WTC11 (cell line): Measurements from ENCODE around the gene TIAM2. TPM values are rescaled to one million over a fixed set of nuclear protein-coding genes. Genes with fewer than 3 reads are reported as not detected.
"Not testable (repeated sequence)": the region's sequence is repeated elsewhere in the genome, so short reads cannot be mapped to it uniquely, and the experiment has no call there.

ENCODE experiments used
- ATAC-seq: fragments of 200-7000 bp; cut with Tn5 transposase; 2 replicates; pipeline ENCODE4 v1.10.0; 2021; ENCODE audit warnings: mild to moderate bottlenecking, moderate library complexity
- CTCF ChIA-PET: fragments of 300-600 bp; sonication (Branson Sonifier 250); formaldehyde crosslinking; loops from one replicate; lab custom pipeline; 2021; ENCODE audit warnings: antibody characterized with exemption; lab: Charles Lee
- POLR2A ChIA-PET: fragments of 350-600 bp; sonication (Branson Sonifier 250); formaldehyde crosslinking; loops from one replicate; lab custom pipeline; 2021; ENCODE audit warnings: antibody characterized with exemption; lab: Charles Lee
- DNase-seq: peaks from one replicate; pipeline ENCODE4 v3.0.0; 2021; ENCODE audit warnings: low spot score
- H3K27ac Mint-ChIP-seq: 2 replicates; pipeline ENCODE4 v1.8.0; 2021; ENCODE audit warnings: mixed read lengths
- H3K27me3 Mint-ChIP-seq: 2 replicates; pipeline ENCODE4 v1.8.0; 2021; ENCODE audit warnings: low read depth, mild to moderate bottlenecking, moderate library complexity, mixed read lengths
- H3K36me3 Mint-ChIP-seq: 2 replicates; pipeline ENCODE4 v1.8.0; 2021; ENCODE audit warnings: mixed read lengths
- H3K4me1 Mint-ChIP-seq: 2 replicates; pipeline ENCODE4 v1.8.0; 2022; ENCODE audit warnings: mixed read lengths
- H3K4me3 Mint-ChIP-seq: 2 replicates; pipeline ENCODE4 v1.8.0; 2021; ENCODE audit warnings: mild to moderate bottlenecking, moderate library complexity, mixed read lengths
- H3K9me3 Mint-ChIP-seq: 2 replicates; pipeline ENCODE4 v1.8.0; 2021; ENCODE audit warnings: mixed read lengths
- CREB1 ChIP-seq: sonication (generic); formaldehyde crosslinking; IDR thresholded peaks from 2 replicates; pipeline ENCODE4 v1.8.0; 2023; ENCODE audit warnings: mild to moderate bottlenecking, missing genetic modification reagents
- FOXK1 ChIP-seq: sonication (generic); formaldehyde crosslinking; IDR thresholded peaks from 2 replicates; pipeline ENCODE4 v1.8.0; 2022; ENCODE audit warnings: mild to moderate bottlenecking, moderate library complexity, missing genetic modification reagents
- HMGA2 ChIP-seq: fragments of 250-450 bp; sonication (Bioruptor Pico); IDR thresholded peaks from 2 replicates; pipeline ENCODE4 v1.4.0; 2021; ENCODE audit warnings: mild to moderate bottlenecking, moderate library complexity
- JUN ChIP-seq: sonication (generic); formaldehyde crosslinking; IDR thresholded peaks from 2 replicates; pipeline ENCODE4 v1.8.0; 2023; ENCODE audit warnings: mild to moderate bottlenecking, missing genetic modification reagents
- MYBL2 ChIP-seq: sonication (generic); formaldehyde crosslinking; IDR thresholded peaks from 2 replicates; pipeline ENCODE4 v1.8.1; 2023; ENCODE audit warnings: mild to moderate bottlenecking, moderate library complexity, missing genetic modification reagents
- NR1H2 ChIP-seq: sonication (generic); formaldehyde crosslinking; IDR thresholded peaks from 2 replicates; pipeline ENCODE4 v1.9.0; 2021; ENCODE audit warnings: mild to moderate bottlenecking, moderate library complexity, missing genetic modification reagents
- PRRX2 ChIP-seq: fragments of 250-450 bp; sonication (Bioruptor Pico); IDR thresholded peaks from 2 replicates; pipeline ENCODE4 v1.8.0; 2021; ENCODE audit warnings: mild to moderate bottlenecking
- RELA ChIP-seq: sonication (generic); formaldehyde crosslinking; IDR thresholded peaks from 2 replicates; pipeline ENCODE4 v1.8.1; 2022; ENCODE audit warnings: missing genetic modification reagents, mild to moderate bottlenecking, borderline replicate concordance
- TEAD1 ChIP-seq: sonication (generic); formaldehyde crosslinking; IDR thresholded peaks from 2 replicates; pipeline ENCODE4 v1.8.0; 2022; ENCODE audit warnings: mild to moderate bottlenecking, missing genetic modification reagents
- ZNF396 ChIP-seq: fragments of 250-450 bp; sonication (Bioruptor Pico); IDR thresholded peaks from 2 replicates; pipeline ENCODE4 v1.8.0; 2021; ENCODE audit warnings: mild to moderate bottlenecking, moderate library complexity, borderline replicate concordance
- ZNF671 ChIP-seq: fragments of 250-450 bp; sonication (Bioruptor Pico); IDR thresholded peaks from 2 replicates; pipeline ENCODE4 v1.8.0; 2021; ENCODE audit warnings: mild to moderate bottlenecking
- total RNA-seq: library from RNA; stranded (reverse); gene quantifications from 3 replicates; pipeline ENCODE4 v1.2.3, GENCODE V29; 2021
- TF ChIP-seq, protein P1 (sequence below): sonication (generic); formaldehyde crosslinking; IDR thresholded peaks from 2 replicates; pipeline ENCODE4 v1.8.1; 2023; ENCODE audit warnings: mild to moderate bottlenecking, missing genetic modification reagents, moderate library complexity
- TF ChIP-seq, protein P2 (sequence below): sonication (generic); formaldehyde crosslinking; IDR thresholded peaks from 2 replicates; pipeline ENCODE4 v1.8.1; 2022; ENCODE audit warnings: low read depth, missing genetic modification reagents, borderline replicate concordance
- TF ChIP-seq, protein P3 (sequence below): sonication (generic); formaldehyde crosslinking; IDR thresholded peaks from 2 replicates; pipeline ENCODE4 v1.8.0; 2023; ENCODE audit warnings: mild to moderate bottlenecking, missing genetic modification reagents
- TF ChIP-seq, protein P4 (sequence below): sonication (generic); formaldehyde crosslinking; IDR thresholded peaks from 2 replicates; pipeline ENCODE4 v1.8.1; 2023; ENCODE audit warnings: mild to moderate bottlenecking, missing genetic modification reagents, borderline replicate concordance
- TF ChIP-seq, protein P5 (sequence below): sonication (generic); formaldehyde crosslinking; IDR thresholded peaks from 2 replicates; pipeline ENCODE4 v1.8.0; 2022; ENCODE audit warnings: missing genetic modification reagents

The TIAM2 gene
- total RNA-seq, 1 experiment from 2014 or later = 15.1 TPM

DNA sequence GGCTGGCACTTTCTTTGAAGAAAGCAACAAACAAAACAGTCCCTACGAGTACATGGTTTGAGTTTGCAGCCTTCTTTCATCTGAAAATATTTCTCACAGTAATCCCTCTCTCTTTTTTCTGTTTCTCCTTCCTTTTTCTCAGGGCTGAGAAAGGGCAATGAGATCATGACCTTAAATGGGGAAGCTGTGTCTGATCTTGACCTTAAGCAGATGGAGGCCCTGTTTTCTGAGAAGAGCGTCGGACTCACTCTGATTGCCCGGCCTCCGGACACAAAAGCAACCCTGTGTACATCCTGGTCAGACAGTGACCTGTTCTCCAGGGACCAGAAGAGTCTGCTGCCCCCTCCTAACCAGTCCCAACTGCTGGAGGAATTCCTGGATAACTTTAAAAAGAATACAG is 188.0 kb downstream of the TIAM2 start:
- CTCF ChIA-PET = interaction anchor here (0.6 kb wide), 1 partner anchor 65 kb away, joined by 3 read pairs; no protein-coding TSS in a partner anchor
- peaks cover 26% of the 10 kb centered on the region for H3K4me1 Mint-ChIP-seq
- H3K36me3 Mint-ChIP-seq = peaks cover 13% of the 10 kb centered on the region
- no peak for ATAC-seq
- H3K9me3 Mint-ChIP-seq = no peaks in the 10 kb centered on the region
- H3K27me3 Mint-ChIP-seq = no peaks in the 10 kb centered on the region
- no peak overlapping the region; the same call in 1 of the 2 replicates for H3K27ac Mint-ChIP-seq
- H3K4me3 Mint-ChIP-seq = no peak overlapping the region
- TF ChIP-seq TEAD1 (CRISPR knock-in tag) = no peak
- TF ChIP-seq, protein P1, sequence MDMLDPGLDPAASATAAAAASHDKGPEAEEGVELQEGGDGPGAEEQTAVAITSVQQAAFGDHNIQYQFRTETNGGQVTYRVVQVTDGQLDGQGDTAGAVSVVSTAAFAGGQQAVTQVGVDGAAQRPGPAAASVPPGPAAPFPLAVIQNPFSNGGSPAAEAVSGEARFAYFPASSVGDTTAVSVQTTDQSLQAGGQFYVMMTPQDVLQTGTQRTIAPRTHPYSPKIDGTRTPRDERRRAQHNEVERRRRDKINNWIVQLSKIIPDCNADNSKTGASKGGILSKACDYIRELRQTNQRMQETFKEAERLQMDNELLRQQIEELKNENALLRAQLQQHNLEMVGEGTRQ (CRISPR knock-in tag) = no peak
- no peak for TF ChIP-seq HMGA2 (CRISPR knock-in tag)
- TF ChIP-seq RELA (CRISPR knock-in tag) = no peak
- no peak for TF ChIP-seq ZNF671 (CRISPR knock-in tag)
- TF ChIP-seq, protein P2, sequence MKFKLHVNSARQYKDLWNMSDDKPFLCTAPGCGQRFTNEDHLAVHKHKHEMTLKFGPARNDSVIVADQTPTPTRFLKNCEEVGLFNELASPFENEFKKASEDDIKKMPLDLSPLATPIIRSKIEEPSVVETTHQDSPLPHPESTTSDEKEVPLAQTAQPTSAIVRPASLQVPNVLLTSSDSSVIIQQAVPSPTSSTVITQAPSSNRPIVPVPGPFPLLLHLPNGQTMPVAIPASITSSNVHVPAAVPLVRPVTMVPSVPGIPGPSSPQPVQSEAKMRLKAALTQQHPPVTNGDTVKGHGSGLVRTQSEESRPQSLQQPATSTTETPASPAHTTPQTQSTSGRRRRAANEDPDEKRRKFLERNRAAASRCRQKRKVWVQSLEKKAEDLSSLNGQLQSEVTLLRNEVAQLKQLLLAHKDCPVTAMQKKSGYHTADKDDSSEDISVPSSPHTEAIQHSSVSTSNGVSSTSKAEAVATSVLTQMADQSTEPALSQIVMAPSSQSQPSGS (CRISPR knock-in tag) = no peak
- no peak for TF ChIP-seq CREB1 (CRISPR knock-in tag)
- no peak for TF ChIP-seq MYBL2
- TF ChIP-seq PRRX2 (CRISPR knock-in tag) = no peak
- no peak for TF ChIP-seq NR1H2 (CRISPR knock-in tag)
- TF ChIP-seq, protein P3, sequence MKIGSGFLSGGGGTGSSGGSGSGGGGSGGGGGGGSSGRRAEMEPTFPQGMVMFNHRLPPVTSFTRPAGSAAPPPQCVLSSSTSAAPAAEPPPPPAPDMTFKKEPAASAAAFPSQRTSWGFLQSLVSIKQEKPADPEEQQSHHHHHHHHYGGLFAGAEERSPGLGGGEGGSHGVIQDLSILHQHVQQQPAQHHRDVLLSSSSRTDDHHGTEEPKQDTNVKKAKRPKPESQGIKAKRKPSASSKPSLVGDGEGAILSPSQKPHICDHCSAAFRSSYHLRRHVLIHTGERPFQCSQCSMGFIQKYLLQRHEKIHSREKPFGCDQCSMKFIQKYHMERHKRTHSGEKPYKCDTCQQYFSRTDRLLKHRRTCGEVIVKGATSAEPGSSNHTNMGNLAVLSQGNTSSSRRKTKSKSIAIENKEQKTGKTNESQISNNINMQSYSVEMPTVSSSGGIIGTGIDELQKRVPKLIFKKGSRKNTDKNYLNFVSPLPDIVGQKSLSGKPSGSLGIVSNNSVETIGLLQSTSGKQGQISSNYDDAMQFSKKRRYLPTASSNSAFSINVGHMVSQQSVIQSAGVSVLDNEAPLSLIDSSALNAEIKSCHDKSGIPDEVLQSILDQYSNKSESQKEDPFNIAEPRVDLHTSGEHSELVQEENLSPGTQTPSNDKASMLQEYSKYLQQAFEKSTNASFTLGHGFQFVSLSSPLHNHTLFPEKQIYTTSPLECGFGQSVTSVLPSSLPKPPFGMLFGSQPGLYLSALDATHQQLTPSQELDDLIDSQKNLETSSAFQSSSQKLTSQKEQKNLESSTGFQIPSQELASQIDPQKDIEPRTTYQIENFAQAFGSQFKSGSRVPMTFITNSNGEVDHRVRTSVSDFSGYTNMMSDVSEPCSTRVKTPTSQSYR = no peak
- TF ChIP-seq, protein P4, sequence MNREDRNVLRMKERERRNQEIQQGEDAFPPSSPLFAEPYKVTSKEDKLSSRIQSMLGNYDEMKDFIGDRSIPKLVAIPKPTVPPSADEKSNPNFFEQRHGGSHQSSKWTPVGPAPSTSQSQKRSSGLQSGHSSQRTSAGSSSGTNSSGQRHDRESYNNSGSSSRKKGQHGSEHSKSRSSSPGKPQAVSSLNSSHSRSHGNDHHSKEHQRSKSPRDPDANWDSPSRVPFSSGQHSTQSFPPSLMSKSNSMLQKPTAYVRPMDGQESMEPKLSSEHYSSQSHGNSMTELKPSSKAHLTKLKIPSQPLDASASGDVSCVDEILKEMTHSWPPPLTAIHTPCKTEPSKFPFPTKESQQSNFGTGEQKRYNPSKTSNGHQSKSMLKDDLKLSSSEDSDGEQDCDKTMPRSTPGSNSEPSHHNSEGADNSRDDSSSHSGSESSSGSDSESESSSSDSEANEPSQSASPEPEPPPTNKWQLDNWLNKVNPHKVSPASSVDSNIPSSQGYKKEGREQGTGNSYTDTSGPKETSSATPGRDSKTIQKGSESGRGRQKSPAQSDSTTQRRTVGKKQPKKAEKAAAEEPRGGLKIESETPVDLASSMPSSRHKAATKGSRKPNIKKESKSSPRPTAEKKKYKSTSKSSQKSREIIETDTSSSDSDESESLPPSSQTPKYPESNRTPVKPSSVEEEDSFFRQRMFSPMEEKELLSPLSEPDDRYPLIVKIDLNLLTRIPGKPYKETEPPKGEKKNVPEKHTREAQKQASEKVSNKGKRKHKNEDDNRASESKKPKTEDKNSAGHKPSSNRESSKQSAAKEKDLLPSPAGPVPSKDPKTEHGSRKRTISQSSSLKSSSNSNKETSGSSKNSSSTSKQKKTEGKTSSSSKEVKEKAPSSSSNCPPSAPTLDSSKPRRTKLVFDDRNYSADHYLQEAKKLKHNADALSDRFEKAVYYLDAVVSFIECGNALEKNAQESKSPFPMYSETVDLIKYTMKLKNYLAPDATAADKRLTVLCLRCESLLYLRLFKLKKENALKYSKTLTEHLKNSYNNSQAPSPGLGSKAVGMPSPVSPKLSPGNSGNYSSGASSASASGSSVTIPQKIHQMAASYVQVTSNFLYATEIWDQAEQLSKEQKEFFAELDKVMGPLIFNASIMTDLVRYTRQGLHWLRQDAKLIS (CRISPR knock-in tag) = no peak
- no peak for TF ChIP-seq ZNF396 (CRISPR knock-in tag)
- no peak for TF ChIP-seq JUN (CRISPR knock-in tag)
- TF ChIP-seq, protein P5, sequence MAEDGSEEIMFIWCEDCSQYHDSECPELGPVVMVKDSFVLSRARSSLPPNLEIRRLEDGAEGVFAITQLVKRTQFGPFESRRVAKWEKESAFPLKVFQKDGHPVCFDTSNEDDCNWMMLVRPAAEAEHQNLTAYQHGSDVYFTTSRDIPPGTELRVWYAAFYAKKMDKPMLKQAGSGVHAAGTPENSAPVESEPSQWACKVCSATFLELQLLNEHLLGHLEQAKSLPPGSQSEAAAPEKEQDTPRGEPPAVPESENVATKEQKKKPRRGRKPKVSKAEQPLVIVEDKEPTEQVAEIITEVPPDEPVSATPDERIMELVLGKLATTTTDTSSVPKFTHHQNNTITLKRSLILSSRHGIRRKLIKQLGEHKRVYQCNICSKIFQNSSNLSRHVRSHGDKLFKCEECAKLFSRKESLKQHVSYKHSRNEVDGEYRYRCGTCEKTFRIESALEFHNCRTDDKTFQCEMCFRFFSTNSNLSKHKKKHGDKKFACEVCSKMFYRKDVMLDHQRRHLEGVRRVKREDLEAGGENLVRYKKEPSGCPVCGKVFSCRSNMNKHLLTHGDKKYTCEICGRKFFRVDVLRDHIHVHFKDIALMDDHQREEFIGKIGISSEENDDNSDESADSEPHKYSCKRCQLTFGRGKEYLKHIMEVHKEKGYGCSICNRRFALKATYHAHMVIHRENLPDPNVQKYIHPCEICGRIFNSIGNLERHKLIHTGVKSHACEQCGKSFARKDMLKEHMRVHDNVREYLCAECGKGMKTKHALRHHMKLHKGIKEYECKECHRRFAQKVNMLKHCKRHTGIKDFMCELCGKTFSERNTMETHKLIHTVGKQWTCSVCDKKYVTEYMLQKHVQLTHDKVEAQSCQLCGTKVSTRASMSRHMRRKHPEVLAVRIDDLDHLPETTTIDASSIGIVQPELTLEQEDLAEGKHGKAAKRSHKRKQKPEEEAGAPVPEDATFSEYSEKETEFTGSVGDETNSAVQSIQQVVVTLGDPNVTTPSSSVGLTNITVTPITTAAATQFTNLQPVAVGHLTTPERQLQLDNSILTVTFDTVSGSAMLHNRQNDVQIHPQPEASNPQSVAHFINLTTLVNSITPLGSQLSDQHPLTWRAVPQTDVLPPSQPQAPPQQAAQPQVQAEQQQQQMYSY (CRISPR knock-in tag) = no peak
- TF ChIP-seq FOXK1 = no peak
- POLR2A ChIA-PET = no interaction called here
- DNase-seq = no peak

DNA sequence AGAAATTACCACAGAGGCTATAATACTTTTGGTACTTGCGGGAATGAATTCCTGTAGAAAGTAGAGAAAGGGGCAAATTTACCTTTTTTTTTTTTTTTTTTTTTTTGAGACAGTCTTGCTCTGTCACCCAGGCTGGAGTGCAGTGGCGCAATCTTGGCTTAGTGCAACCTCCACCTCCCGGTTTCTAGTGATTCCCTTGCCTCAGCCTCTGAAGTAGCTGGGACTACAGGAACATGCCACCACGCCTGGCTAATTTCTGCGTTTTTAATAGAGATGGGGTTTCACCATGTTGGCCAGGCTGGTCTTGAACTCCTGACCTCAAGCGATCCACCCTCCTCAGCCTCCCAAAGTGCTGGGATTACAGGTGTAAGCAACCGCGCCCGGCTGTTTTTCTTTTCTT is 189.9 kb downstream of the TIAM2 start:
- peaks cover 33% of the 10 kb centered on the region for H3K4me1 Mint-ChIP-seq
- POLR2A ChIA-PET, H3K4me3 Mint-ChIP-seq, ATAC-seq, DNase-seq, H3K27ac Mint-ChIP-seq, H3K27me3 Mint-ChIP-seq, H3K9me3 Mint-ChIP-seq, H3K36me3 Mint-ChIP-seq: not testable (repeated sequence)
- CTCF ChIA-PET = interaction anchor here (0.9 to 3.2 kb wide), 8 partner anchors 8 to 317 kb away, joined by 3 to 12 read pairs (median 4); no protein-coding TSS in a partner anchor
